NCI-H2081 (cell line): Measurements from ENCODE around the gene SH3D21.
A peak's percentile ranks its signal among the peaks of the same experiment; 100 is the strongest.

ENCODE experiments used
- DNase-seq, 2 experiments: peaks; one replicate each; lab custom pipeline; 2025; lab: John Stamatoyannopoulos, UW

SH3D21 gene

GRCh38 chr1:36359383-36359782 is 53.2 kb downstream of the SH3D21 start:
- DNase-seq: no peak

- no peak for DNase-seq
These were observed 53.9 kb downstream of the SH3D21 start for GRCh38 chr1:36359911-36360550.

- DNase-seq: no peak
These were observed 59.2 kb downstream of the SH3D21 start for GRCh38 chr1:36365381-36365780.

- DNase-seq: no peak
These were observed 60.0 kb downstream of the SH3D21 start for GRCh38 chr1:36366091-36366661.

- no peak for DNase-seq
These were observed 60.9 kb downstream of the SH3D21 start for GRCh38 chr1:36367066-36367465.

- no peak for DNase-seq
These were observed 61.6 kb downstream of the SH3D21 start for GRCh38 chr1:36367798-36368197.

GRCh38 chr1:36369061-36369861 is 63.1 kb downstream of the SH3D21 start:
- DNase-seq: peak; percentile 83 to 84
